Esophagus squamous epithelium (tissue), 5 donors: Measurements from ENCODE around the gene TM9SF2. TPM values are rescaled to one million over a fixed set of nuclear protein-coding genes. Genes with fewer than 3 reads are reported as not detected.

Experiments used
- DNase-seq: peaks from one replicate; lab custom pipeline; 2025; lab: John Stamatoyannopoulos, UW
- H3K27ac ChIP-seq, 4 donors: fragments of 200-600 bp; sonication (generic); one replicate each; pipeline ENCODE4 v1.5.1; 2016 to 2019; ENCODE audit warnings: mild to moderate bottlenecking in 1 of 4
- H3K27me3 ChIP-seq, 4 donors: fragments of 200-600 bp; sonication (generic); 1 replicate in 3 of 4; 2 replicates in 1 of 4; pipeline versions ENCODE4 v1.5.1 to v1.6.0; 2017 to 2021; ENCODE audit warnings: antibody characterized with exemption in 1 of 4
- H3K36me3 ChIP-seq, 3 donors: fragments of 200-600 bp; sonication (generic); one replicate each; pipeline ENCODE4 v1.5.1; 2016 to 2019
- H3K4me1 ChIP-seq, 3 donors: fragments of 200-600 bp; sonication (generic); one replicate each; pipeline ENCODE4 v1.5.1; 2017 to 2019
- H3K4me3 ChIP-seq, 4 donors: fragments of 200-600 bp; sonication (generic); 1 replicate in 3 of 4; 2 replicates in 1 of 4; pipeline ENCODE4 v1.5.1; 2016 to 2019; ENCODE audit warnings: mild to moderate bottlenecking in 2 of 4, moderate library complexity in 1 of 4
- H3K9me3 ChIP-seq, 3 donors: fragments of 200-600 bp; sonication (generic); one replicate each; pipeline ENCODE4 v1.5.1; 2016 to 2019
- POLR2A ChIP-seq, 4 donors: fragments of 450-650 bp; IDR thresholded peaks; one replicate each; pipeline ENCODE4 v1.6.1; 2017; ENCODE audit warnings: antibody characterized with exemption in 4 of 4, mild to moderate bottlenecking in 4 of 4, moderate library complexity in 3 of 4
- WGBS, 2 donors: methylation state at CpG; one replicate each; pipeline ENCODE4 v1.1.5; 2018; 5-methylcytosine and 5-hydroxymethylcytosine counted together
- intact Hi-C: fragments of 100-400 bp; cut with DNase I; formaldehyde crosslinking; loops from one replicate; pipeline ENCODE4 v1.15.0; 2022
- small RNA-seq, 4 donors: library from RNA; depleted of rRNA; stranded (forward); fragments of <200 nt; gene quantifications; one replicate each; pipeline ENCODE3, GENCODE V24; 2016
- total RNA-seq, 4 donors: library from RNA; depleted of rRNA; stranded (reverse); fragments of >200 nt; gene quantifications; one replicate each; pipeline ENCODE4 v1.1.0, GENCODE V29; 2016
- TF ChIP-seq, protein P1 (sequence below), 6 experiments: fragments of 450-650 bp in 4 of 6; fragments of 200-600 bp in 2 of 6; sonication (generic) in 2 of 6; IDR thresholded peaks; one replicate each; pipeline ENCODE4 v1.5.1; 2016 to 2019; ENCODE audit warnings: antibody characterized with exemption in 6 of 6, mild to moderate bottlenecking in 4 of 6, moderate library complexity in 4 of 6
- donor health status: DM: yes; HTN: yes; CAD: no.

Gene TM9SF2
- total RNA-seq, 4 donors from 2014 or later: 60.5 to 118 (median 79.0) TPM

DNA sequence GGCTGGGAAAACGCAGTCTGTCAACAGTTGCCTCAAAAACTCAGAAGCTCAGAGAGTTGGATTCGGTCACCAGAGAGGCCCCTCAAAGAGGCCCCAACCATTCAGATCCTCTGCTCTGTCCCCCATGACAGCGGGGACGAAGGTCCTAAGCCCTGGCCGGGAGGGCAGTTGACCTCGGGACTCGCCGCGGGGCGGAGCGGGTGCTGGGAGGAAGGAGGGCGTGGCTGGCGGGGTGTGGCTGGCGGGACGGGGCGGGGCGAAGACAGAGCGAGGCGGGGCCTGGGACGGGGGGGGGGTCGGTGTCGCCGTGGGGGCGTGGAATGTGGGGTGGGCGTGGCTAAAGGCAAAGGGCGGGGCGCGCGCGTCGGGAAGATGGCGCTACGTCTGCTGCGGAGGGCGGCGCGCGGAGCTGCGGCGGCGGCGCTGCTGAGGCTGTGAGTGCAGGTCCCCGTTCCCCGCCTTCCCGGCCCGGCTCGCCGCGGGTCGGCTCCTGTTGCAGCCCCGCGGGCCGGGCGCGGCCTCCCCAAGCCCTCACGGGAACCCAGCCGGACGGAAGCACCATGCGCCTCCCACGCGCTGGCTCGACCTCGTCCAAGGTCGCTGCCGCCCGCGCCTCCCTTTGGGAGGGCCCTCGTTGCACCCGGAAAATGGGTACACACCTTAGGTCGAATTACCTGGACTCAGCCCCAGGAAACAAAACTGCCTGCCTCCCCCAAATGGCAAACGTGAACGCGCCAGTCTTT is 105.2 kb downstream of the TM9SF2 start, which contains the start of gene CLYBL:
Gene CLYBL, plus strand, starts transcription at position 367 of the 743 bp plus-strand sequence.
- DNase-seq: peak; percentile 61
- Histone ChIP-seq H3K27me3 (no peaks in the 10 kb centered on the region), H3K36me3 (no peaks in the 10 kb centered on the region), H3K27ac (peak within 1 kb of the TSS; percentile 77 to 94 (median 86)), H3K4me3 (peak within 1 kb of the TSS; percentile 46 to 93 (median 67)), H3K4me1 (peaks cover 8 to 34% (median 12%) of the 10 kb centered on the region in 3 donors), H3K9me3 (no peaks in the 10 kb centered on the region)
- 0 to 1% methylated on average over 6 to 23 of the region's 73 CpGs for WGBS, 2 donors
- intact Hi-C loops: no loop called here
- TF ChIP-seq POLR2A (IDR thresholded peaks at IDR 0.05): peak in 2 of 4 donors; percentile 65 to 85
- TF ChIP-seq, protein P1, sequence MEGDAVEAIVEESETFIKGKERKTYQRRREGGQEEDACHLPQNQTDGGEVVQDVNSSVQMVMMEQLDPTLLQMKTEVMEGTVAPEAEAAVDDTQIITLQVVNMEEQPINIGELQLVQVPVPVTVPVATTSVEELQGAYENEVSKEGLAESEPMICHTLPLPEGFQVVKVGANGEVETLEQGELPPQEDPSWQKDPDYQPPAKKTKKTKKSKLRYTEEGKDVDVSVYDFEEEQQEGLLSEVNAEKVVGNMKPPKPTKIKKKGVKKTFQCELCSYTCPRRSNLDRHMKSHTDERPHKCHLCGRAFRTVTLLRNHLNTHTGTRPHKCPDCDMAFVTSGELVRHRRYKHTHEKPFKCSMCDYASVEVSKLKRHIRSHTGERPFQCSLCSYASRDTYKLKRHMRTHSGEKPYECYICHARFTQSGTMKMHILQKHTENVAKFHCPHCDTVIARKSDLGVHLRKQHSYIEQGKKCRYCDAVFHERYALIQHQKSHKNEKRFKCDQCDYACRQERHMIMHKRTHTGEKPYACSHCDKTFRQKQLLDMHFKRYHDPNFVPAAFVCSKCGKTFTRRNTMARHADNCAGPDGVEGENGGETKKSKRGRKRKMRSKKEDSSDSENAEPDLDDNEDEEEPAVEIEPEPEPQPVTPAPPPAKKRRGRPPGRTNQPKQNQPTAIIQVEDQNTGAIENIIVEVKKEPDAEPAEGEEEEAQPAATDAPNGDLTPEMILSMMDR (IDR thresholded peaks at IDR 0.05): peak in 2 of 6 experiments; percentile 2 to 3

DNA sequence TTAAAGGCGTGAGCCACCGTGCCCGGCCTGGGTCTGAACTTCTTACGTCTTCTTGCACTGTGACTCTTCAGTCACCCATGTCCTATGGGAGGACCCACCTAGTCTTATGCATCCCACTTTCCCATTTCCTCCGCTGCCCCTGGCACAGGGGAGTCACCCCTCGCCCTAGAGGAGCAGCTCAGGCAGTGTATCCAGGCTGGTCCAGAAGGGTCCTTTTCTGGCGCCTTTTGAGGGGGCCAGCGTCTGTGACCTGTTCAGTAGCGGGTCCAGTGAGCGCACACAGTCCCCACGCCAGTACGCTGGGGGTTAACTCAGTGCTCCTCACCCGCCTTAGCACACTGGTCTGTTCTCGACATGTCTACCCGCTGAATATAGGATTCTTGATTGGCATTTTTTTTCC is 107.1 kb downstream of the TM9SF2 start:
- Histone ChIP-seq H3K9me3 (no peaks in the 10 kb centered on the region), H3K36me3 (no peaks in the 10 kb centered on the region), H3K4me3 (no peak overlapping the region), H3K27me3 (no peaks in the 10 kb centered on the region), H3K27ac (no peak overlapping the region), H3K4me1 (peaks cover 8 to 37% (median 12%) of the 10 kb centered on the region in 3 donors)
- no peak for TF ChIP-seq POLR2A (IDR thresholded peaks at IDR 0.05)
- TF ChIP-seq, protein P1 (IDR thresholded peaks at IDR 0.05): no peak
- WGBS, 2 donors: 93 to 94% methylated on average over 13 to 14 of the region's 15 CpGs
- intact Hi-C loops: no loop called here
- no peak for DNase-seq

DNA sequence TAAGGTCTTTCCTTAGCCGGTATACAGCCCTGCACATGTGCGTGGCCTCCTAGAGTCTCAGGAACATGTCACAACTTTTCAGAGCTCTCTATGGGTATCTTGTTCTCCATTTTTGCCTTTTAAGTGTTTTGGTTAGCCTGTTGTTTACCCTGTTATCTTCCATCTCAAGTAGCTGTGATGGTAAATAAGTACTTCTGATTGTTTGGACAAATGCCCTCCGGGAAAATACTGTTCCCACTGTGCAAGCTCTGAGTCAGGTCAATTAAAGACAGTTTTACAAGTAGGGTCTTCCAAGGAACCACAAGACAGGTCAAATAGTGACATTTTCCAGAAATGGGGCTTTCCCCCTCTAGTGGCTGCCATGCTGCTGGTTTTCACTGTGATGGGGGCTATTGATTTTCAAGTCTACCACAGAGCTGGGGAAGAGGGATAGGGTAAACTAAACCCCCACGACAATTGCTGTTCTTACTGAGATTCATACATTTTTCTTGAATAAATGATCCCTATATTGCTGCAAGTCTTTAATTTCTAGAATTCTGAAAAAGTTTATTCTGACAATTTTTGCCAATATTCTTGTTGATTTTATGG is 109.5 kb downstream of the TM9SF2 start:
- intact Hi-C loops: no loop called here
- TF ChIP-seq, protein P1 (IDR thresholded peaks at IDR 0.05): no peak
- no peak for TF ChIP-seq POLR2A (IDR thresholded peaks at IDR 0.05)
- Histone ChIP-seq H3K4me1 (peaks cover 8 to 57% (median 18%) of the 10 kb centered on the region in 3 donors), H3K27ac (no peak overlapping the region), H3K36me3 (no peaks in the 10 kb centered on the region), H3K27me3 (no peaks in the 10 kb centered on the region), H3K9me3 (no peaks in the 10 kb centered on the region), H3K4me3 (no peak overlapping the region)
- 55 to 63% methylated on average over 4 of the region's 4 CpGs for WGBS, 2 donors
- DNase-seq: no peak

Small RNA genes within 50 kb of the gene (small RNA-seq; reads per million reads assigned to genes)
- gene AL139035.1: 0 to 0.21 (median 0.16) reads per million in 4 donors

Other genes with a start within 250 kb of the TM9SF2 start
- gene GPR18, start 243.1 kb upstream of the TM9SF2 start, total RNA-seq: under 1 TPM in 1 of 4 donors, not detected in 3; 0.19 TPM
- gene GPR183, start 194.1 kb upstream of the TM9SF2 start, total RNA-seq: 1 to 10 TPM in 3 of 4 donors, under 1 TPM in 1; 0.53 to 9.5 (median 3.2) TPM
- 10 to 100 TPM in 1 of 4 donors, 1 to 10 TPM in 3; 3.5 to 11.3 (median 6.1) TPM for gene CLYBL, start 105.2 kb downstream of the TM9SF2 start, total RNA-seq